GM19239 (cell line): ENCODE measurements around the gene CCT3.
"Not testable (repeated sequence)": the region's sequence is repeated elsewhere in the genome, so short reads cannot be mapped to it uniquely, and the experiment has no call there.

ENCODE experiments used
- DNase-seq: peaks from one replicate; pipeline ENCODE4 v3.0.0; 2011; ENCODE audit warnings: low spot score; ENCODE audit not compliant: insufficient read length
- FAIRE-seq: peaks from 2 replicates; lab custom pipeline; 2011; peaks lifted over from hg19 to GRCh38; lab: Jason Lieb, UNC

Gene CCT3

DNA sequence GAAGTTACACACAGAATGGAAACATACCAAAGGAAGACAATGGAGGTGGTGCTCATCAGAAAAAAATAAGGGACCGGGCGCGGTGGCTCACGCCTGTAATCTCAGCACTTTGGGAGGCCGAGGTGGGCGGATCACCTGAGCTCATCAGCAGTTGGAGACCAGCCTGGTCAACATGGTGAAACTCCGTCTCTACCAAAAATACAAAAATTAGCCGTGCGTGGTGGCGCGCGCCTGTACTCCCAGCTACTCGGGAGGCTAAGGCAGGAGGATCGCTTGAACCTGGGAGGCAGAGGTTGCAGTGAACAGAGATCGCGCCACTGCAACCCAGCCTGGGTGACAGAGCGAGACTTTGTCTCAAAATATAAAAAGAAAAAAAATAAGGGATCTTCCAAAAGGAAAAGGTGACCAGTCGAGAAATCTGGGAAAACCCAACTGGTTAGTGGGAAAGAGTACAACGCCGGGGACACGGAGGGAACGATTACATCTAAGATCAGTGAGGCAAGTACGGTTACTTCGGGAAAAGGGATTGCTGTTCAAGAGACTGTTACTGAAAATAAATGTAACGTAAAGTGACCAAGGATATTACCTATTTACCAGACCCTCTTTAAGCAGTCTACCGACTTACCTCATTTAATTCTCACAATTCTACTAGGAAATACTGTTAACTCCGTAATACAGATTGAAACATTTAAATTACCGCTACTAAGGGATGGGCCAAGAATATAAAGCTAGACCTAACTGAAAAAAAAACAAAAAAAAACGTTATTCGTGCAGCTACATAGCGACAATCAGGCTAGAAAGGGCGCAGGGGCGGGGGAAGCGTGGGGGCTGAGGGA lies 822 bp downstream of the CCT3 start:
- FAIRE-seq, result no peak
- no peak for DNase-seq

DNA sequence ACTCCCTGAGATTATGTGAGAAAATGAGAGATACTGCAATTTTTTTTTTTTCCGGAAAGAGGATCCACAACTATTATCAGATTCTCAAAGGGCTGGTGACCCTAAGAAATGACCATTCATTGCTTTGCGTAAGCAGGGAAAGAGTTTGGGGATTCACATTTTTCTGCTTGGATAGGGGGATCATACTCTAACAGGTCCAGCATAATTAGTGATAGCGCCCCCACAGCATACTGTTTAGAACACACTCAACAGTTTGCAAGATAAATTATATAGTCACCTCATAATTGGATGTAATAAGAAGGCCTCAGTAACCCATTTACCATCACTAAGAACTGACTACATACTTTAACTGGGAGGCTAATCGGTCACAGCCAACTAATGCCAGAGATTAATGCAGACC lies 1.9 kb downstream of the CCT3 start:
- FAIRE-seq, result no peak

DNA sequence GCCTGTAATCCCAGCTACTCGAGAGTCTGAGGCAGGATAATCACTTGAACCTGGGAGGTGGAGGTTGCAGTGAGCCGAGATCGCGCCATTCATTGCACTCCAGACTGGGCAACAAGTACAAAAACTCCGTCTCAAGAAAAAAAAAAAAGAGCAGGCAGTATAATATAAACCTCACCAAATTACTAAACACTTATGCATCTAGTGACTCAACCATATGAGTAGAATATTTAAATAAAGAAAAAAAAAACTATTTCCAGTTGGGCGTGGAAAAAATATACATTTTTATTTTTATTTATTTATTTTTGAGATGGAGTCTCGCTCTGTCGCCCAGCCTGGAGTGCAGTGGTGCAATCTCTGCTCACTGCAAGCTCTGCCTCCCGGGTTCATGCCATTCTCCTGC lies 14.9 kb downstream of the CCT3 start:
- not testable (repeated sequence) for FAIRE-seq, DNase-seq

More for the DNA sequence above, 1.9 kb downstream of the CCT3 start:
- no peak for DNase-seq

DNA sequence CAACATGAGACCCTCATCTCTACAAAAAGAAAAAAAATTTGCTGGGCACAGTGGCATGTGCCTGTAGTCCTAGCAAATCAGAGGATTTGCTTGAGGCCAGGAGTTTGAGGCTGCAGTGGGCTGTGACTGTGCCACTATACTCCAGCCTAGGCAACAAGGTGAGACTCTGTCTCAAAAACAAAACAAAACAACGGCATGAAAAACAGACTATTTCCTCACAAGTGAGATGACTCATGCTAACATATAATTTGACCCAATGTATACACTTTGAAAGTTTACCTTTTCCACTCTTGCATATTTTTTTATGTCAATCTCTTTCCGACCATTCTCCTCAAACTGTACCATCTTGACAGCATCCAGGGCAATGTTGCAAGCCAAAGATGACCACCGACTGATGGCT lies 17.5 kb downstream of the CCT3 start:
- DNase-seq, result no peak
- FAIRE-seq, result no peak

DNA sequence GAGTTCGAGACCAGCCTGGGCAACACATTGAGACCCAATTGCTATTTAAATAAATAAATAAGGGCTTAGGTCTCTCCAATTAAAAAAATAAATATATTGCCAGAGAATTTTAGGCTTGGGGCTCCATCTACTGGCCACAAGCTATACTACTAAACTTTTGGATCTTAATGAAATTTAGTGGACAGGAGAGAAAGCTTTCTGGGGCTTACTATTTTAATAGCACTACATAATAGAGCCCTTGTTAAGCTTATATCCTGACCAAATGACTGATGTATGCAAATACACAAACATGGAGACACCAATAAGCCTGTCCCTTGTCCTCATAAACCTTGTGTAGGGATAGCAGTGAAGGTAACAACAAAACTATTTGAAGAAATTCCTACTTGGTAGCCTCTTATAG lies 18.4 kb downstream of the CCT3 start:
- FAIRE-seq (no peak), DNase-seq (no peak)

DNA sequence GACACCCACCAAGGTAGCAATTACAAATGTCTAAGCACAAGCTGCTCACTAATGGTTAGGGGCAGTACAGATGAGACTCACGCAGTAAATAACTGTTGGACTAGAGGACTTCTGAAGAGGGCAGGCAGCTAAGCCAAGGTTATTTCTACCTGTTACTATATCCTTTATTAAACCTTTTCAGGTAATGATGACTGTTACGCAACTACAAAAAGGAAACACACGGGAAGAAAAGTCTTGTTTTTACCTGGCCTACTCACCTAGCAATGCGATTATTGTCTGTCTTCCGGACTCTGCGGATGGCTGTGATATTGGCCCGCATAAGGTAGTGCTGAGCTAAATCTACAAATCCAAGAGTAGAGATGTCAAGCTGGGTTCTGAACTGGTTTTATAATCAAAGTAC lies 21.2 kb downstream of the CCT3 start:
- FAIRE-seq (no peak), DNase-seq (no peak)

DNA sequence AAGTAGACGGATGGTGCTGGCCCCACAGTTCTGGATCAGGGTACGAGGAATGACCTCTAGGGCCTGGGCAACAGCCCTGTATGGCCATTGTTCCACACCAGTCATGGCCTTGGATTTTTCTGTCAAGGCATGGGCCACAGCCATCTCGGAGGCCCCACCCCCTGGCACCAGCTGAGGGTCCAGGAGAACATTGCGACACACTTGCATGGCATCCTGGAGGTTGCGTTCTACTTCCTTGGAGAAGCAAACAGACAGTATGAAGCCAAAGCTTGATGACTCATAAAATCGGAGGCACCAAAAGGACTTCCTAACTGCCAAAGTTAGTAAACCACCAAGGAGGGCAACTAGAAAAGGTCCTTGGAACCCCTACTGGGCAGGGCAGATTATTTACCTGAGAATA lies 27.1 kb downstream of the CCT3 start:
- DNase-seq (no peak), FAIRE-seq (no peak)

DNA sequence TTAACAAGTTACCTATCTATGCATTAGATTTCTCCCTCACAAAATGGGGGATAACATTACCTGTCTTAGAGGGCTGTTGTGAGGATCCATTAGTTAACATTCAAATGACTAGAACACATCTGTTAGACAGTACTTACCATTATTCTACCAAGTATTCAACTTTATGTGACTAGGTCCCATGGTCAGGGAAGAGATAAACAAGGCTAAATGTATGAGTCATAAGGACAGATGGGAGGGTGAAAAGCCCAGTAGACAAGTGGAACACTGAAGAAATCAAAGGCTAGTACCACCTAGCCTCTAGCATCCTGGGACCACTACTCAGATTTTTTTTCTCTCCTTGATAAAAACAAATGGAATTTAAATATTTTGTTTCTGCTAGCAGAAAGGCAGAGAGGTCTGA lies 30.0 kb downstream of the CCT3 start:
- DNase-seq (no peak), FAIRE-seq (no peak)

DNA sequence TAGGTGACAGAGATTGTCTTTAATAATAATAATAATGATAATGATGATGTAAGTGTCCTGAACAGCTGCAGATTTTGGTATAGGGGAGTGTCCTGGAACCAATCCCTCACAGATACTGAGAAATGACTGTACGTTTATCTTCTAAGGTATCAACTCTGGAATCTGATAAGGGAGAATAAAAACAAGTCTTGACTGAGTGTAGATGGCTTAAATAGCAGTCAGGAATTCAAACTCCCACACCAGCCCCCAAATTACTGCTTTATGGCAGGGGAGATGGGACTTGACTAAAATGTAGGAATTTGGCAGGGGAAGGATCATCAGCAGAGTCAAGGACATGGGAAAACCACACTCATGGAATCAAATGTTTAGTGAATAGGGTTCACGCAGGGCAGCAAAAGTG lies 32.9 kb downstream of the CCT3 start:
- DNase-seq, result no peak
- FAIRE-seq, result no peak

DNA sequence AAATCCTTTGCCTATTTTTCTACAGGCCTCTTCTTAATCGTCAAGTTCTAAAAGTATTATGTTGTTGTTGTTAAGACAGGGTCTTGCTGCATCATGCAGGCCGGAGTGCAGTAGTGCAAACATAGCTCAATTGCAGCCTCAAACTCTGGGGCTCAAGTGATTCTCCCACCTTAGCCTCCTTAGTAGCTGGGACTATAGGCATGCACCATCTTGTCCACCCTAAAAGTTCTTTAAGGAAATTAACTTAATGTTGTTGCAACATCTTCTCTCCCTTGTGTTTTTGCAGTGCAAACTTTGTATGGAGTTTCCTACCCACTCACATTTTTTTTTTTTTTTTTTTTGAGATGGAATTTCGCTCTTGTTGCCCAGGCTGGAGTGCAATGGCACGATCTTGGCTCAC lies 34.9 kb downstream of the CCT3 start:
- FAIRE-seq, result no peak
- no peak for DNase-seq

DNA sequence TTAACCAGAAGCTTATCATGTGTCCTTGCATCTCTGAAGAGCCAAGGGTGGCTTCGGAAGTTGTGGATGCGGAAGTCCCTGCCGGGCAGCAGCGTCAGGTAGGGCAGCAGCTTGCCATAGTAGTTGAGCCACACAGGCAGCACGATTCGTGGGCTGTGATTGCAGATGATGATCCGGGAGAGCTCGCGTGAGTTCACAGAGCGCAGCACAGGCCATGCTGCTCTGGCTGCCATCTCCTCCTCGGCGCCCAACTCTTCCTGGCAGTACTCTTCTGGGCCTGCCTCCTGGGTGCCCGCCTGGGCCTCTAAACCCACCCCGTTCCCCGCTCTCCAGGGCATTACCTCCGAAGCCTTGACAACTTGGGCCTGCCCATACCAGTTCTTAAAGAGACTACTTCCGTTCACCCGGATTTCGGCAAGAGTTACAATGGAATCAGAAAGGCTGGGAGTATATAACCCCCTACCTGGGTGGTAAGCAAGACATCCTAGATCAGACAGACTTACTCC lies 39.2 kb downstream of the CCT3 start, which contains the start of gene VHLL:
Gene VHLL, minus strand, starts transcription at position 456 of the 506 bp plus-strand sequence. Its CDS starts 118 bp downstream, at position 338.
- DNase-seq (no peak), FAIRE-seq (no peak)

DNA sequence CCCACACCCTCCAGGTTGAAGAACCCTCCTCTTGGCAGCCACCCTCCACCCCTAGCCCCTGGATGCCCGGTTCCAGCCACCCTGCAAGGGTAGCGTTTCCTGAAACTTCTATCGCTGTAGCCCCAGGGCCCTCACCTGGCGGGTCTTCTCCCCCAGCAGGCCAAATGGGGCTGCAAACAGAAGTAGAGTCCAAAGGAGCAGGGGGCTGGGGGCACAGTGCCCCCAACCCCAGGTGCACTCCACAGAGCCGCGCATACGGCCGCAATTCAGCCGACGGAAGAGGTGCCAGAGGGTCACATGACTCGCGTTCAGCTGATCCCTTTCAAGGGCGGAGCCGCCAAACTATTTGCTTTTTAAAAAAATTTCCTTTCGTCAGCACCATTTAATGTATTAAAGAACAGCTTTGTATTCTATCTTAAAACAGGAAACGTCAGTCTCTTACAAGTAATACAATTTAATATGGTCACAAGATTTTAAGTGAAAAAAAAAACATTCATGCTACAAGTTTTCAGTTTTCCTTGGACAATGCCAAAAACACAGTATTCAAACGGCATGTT lies 42.6 kb downstream of the CCT3 start, which contains the start of gene GLMP:
Gene GLMP, minus strand, starts transcription at position 289 of the 557 bp plus-strand sequence. Its CDS starts 34 bp downstream, at position 255.
- DNase-seq (peak; percentile 65), FAIRE-seq (peak; percentile 45)

DNA sequence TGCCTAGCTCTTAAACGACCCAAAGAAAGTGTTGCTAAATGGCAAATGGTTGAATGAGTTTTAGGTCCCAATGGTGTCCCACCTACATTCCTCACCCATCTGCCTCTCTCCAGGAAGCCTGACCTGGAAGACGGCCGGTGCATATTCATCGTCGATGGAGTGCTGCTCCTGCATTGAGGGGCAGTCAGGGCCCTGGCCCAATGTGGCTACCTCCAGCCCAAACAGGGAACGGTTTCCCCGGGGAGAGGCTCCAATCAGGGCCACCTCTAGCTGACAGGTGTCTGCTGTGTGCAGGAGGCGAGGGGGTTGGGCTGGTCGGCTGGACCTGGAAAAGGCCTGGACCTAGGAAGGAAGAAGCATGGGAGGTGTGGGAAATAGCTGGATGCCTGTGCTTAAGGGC lies 44.2 kb downstream of the CCT3 start:
- DNase-seq (no peak), FAIRE-seq (no peak)

DNA sequence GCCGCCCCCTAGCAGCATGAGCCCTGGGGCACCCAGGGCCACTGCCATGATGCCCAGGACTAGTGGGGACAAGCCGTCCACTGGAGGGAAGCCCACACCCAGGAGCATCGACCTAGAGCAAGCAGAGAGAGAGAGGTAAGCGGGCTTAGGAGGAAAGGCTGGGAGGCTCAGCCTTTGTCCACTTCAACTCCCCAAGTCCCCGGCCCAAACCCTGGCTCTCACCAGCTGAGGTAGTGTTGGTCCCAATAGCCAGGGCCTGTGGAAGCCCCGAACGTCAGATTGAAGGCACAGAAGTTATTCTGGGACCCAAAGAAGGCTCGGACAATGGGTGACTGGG lies 45.0 kb downstream of the CCT3 start:
- FAIRE-seq (no peak), DNase-seq (no peak)

DNA sequence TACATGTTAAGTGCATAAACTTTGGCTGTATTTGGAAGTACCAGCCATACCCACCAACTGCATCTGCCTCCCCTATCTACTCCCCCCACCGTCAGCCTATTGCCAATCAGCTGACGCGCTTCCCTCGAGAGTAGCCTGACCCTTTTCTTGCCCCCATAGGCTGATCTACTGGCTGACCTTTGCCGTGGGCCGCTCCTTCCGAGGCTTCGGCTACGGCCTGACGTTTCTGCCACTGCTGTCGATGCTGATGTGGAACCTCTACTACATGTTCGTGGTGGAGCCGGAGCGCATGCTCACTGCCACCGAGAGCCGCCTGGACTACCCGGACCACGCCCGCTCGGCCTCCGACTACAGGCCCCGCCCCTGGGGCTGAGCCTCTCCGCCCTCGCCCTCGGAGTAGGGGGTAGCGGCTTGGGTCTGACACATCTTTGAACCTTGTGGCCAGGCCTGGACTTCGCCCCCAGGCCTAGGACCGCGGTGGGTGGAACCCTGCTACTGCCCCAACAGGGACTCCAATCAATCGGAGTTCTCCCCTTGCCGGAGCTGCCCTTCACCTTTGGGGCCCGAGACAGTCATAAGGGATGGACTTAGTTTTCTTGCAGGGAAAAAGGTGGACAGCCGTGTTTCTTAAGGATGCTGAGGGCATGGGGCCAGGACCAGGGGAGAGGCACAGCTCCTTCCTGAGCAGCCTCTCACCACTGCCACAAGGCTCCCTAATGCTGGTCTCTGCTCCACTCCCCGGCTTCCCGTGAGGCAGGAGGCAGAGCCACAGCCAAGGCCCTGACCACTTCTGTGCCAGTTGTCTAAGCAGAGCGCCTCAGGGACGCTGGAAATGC lies 46.6 kb downstream of the CCT3 start:
- FAIRE-seq (peak; percentile 42), DNase-seq (peak; percentile 35)

DNA sequence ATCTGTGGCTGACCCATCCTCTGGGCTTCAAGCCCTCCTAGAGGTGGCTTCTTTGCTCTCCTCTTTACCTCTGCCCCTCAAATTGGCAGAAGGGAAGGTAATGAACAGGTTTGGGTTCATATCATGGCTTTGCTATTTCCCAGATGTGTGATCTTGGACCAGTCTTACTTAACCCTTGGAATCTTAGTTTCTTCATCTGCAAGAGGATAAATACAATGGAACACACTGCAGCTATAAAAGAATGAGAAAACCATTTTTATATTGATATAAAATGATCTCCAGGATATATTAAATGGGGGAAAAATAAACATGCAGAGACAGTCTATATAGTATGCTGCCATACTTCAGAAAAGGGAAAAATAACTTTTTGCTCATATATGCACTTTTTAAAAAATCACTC lies 48.2 kb downstream of the CCT3 start:
- FAIRE-seq (no peak), DNase-seq (no peak)

DNA sequence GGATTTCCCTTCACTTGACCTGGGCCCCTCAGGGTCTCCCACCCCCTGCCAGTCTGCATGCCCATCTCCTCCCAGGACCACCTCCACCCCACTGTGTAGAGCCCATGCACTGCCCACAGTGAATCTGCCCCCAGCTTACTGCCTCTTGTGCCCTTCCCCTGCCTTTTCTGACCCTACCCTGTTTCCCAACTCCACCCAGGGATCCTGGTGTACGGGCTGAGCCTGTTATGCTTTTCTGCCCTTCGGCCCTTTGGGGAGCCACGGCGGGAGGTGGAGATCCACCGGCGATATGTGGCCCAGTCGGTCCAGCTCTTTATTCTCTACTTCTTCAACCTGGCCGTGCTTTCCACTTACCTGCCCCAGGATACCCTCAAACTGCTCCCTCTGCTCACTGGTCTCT lies 52.0 kb downstream of the CCT3 start:
- FAIRE-seq (no peak), DNase-seq (no peak)

DNA sequence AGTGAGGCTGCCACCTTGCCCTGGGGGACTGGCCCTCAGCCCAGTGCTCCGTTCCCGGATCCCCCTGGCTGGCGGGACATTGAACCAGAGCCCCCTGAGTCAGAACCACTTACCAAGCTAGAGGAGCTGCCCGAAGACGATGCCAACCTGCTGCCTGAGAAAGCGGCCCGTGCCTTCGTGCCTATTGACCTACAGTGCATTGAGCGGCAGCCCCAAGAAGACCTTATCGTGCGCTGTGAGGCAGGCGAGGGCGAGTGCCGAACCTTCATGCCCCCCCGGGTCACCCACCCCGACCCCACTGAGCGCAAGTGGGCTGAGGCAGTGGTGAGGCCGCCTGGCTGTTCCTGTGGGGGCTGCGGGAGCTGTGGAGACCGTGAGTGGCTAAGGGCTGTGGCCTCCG lies 52.7 kb downstream of the CCT3 start:
- DNase-seq (no peak), FAIRE-seq (no peak)

DNA sequence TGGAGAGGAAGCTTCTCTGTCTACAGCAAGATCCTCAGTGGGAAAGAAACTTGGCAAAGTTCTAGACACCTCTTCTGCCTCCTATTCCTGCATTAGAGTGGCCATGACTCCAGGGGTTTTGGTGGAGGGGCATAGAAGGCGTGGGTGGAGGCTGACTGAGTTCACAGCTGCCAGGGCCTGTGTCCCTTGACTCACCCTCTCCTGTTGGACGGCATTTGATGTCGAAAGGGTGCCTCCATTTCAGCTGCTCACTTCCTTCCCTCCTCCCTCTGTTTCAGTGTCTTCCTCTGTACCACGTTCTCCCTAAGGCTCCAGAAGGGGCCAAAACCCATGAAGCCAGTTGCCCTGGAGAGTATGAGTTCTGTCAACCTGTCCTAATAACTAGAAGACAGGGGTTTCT lies 53.3 kb downstream of the CCT3 start:
- no peak for DNase-seq
- FAIRE-seq, result no peak

DNA sequence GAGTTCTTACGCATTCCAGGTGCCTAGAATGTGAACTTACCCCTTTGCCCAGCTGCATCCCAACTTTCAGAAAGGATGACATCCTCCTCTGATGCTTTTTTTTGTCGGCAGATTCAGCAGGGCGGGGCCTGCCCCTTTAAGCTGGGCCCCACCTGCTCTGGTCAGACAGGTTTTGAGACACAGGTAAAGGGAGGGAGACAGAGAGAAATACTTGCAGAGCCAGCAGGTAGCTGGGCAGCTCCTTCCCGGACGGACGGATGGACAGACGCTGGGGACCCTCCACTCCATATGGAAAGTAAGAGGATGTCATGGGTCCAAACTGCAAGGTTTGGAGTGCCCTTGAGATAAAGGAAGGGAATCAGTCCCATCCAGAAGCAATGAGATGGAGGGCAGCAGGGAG lies 54.0 kb downstream of the CCT3 start, which contains the start of gene TMEM79:
Gene TMEM79, plus strand, starts transcription at position 214 of the 400 bp plus-strand sequence. CDS start 902 bp downstream, outside the sequence.
- FAIRE-seq (no peak), DNase-seq (no peak)

DNA sequence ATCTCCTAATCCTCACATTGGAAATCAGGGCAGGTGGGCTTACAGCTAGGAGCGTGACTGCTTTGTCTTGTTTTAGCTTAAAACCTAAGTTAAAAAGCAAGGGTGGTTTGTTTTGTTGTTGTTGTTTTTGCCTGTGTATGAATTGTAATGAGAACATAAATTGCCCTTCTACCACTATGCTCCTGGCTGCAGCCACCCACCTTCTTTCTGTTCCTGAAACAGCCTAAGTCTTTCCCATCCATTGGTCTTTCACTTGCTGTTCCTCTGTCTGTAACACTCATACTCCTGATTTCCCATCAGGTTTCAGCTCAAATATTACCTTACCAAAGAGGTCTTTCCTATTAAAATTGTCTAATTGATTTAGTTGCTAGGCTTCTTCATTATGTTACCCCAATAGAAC lies 54.6 kb downstream of the CCT3 start:
- DNase-seq, result no peak

More for the DNA sequence above, 54.6 kb downstream of the CCT3 start:
- FAIRE-seq, result peak; percentile 11
